ENCODE results near the gene PLD3. TPM values are rescaled to one million over a fixed set of nuclear protein-coding genes. Genes with fewer than 3 reads are reported as not detected.

Gene PLD3
- polyA plus RNA-seq, 4 donors: 48.1 to 314 (median 93.6) TPM

- H3K9me3 ChIP-seq (ENCODE audit: control insufficient read depth in 2 of 2, insufficient read depth in 1 of 2, low read depth in 1 of 2, low read length in 1 of 2): no peaks in the 10 kb centered on the region
- DNase-seq (peak; percentile 95 to 98), FAIRE-seq (no peak)
- peak overlapping the region; percentile 98 to 100 (median 98) for H3K27ac ChIP-seq (ENCODE audit: low read depth in 1 of 3, low read length in 2 of 3)
- no peaks in the 10 kb centered on the region for H3K27me3 ChIP-seq (ENCODE audit: control insufficient read depth in 3 of 3, insufficient read depth in 3 of 3, low read length in 3 of 3)
- WGBS, 3 donors: 1 to 2% (median 1%) methylated on average over 53 to 56 of the region's 56 CpGs
- H3K36me3 ChIP-seq (ENCODE audit: control insufficient read depth in 3 of 3, insufficient read depth in 2 of 3, low read depth in 1 of 3, low read length in 3 of 3): peaks cover 0 to 18% (median 4%) of the 10 kb centered on the region in 3 donors
- H3K4me3 ChIP-seq (ENCODE audit: low read depth in 1 of 3, low read length in 3 of 3): peak overlapping the region; percentile 64 to 68 (median 66)
- H3K4me1 ChIP-seq (ENCODE audit: control insufficient read depth in 3 of 3, insufficient read depth in 2 of 3, low read depth in 1 of 3, low read length in 2 of 3): peaks cover 0 to 29% (median 0%) of the 10 kb centered on the region in 3 donors
These were observed 72.6 kb downstream of the PLD3 start for GRCh38 chr19:40420766-40421765.

DNA sequence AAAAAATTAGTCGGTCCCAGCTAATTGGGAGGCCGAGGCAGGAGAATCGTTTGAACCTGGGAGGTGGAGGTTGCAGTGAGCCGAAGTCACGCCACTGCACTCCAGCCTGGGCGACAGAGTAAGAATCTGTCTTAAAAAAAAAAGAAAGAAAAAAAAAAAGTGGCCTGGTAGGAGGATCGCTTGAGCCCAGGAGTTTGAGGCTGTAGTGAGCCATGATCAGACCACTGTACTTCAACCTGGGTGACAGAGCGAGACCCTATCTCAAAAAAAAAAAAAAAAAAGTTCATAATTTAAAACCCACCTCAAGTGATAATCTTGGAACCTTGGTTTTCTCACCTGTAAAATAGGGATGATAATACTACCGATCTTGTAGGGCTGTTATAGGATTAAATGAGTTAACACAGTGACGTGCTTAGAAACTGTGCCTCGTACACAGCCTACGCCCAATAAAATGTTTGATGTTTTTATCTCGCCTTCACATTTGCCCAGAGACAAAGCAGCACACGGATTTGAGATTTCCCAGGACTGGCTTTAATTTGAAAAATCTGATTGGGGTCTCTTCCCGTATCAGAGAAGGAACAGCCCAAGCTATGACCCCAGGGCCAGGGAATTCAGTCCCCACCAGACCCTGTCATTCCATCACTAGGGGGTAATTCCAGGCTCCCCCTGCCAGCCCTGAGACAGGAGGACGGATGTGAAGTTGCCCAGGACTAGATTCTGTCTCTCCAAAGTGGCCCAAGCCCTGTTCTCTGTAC, 73.7 kb downstream of the PLD3 start:
- H3K9me3 ChIP-seq (ENCODE audit: control insufficient read depth in 2 of 2, insufficient read depth in 1 of 2, low read depth in 1 of 2, low read length in 1 of 2): no peaks in the 10 kb centered on the region
- H3K27ac ChIP-seq (ENCODE audit: low read depth in 1 of 3, low read length in 2 of 3): peak overlapping the region; percentile 98 to 100 (median 98)
- FAIRE-seq (no peak), DNase-seq (no peak)
- peaks cover 0 to 23% (median 0%) of the 10 kb centered on the region in 3 donors for H3K4me1 ChIP-seq (ENCODE audit: control insufficient read depth in 3 of 3, insufficient read depth in 2 of 3, low read depth in 1 of 3, low read length in 2 of 3)
- no peaks in the 10 kb centered on the region for H3K27me3 ChIP-seq (ENCODE audit: control insufficient read depth in 3 of 3, insufficient read depth in 3 of 3, low read length in 3 of 3)
- peaks cover 0 to 18% (median 4%) of the 10 kb centered on the region in 3 donors for H3K36me3 ChIP-seq (ENCODE audit: control insufficient read depth in 3 of 3, insufficient read depth in 2 of 3, low read depth in 1 of 3, low read length in 3 of 3)
- WGBS, 3 donors: 63 to 73% (median 64%) methylated on average over 16 of the region's 16 CpGs
- H3K4me3 ChIP-seq (ENCODE audit: low read depth in 1 of 3, low read length in 3 of 3): no peak overlapping the region

DNA sequence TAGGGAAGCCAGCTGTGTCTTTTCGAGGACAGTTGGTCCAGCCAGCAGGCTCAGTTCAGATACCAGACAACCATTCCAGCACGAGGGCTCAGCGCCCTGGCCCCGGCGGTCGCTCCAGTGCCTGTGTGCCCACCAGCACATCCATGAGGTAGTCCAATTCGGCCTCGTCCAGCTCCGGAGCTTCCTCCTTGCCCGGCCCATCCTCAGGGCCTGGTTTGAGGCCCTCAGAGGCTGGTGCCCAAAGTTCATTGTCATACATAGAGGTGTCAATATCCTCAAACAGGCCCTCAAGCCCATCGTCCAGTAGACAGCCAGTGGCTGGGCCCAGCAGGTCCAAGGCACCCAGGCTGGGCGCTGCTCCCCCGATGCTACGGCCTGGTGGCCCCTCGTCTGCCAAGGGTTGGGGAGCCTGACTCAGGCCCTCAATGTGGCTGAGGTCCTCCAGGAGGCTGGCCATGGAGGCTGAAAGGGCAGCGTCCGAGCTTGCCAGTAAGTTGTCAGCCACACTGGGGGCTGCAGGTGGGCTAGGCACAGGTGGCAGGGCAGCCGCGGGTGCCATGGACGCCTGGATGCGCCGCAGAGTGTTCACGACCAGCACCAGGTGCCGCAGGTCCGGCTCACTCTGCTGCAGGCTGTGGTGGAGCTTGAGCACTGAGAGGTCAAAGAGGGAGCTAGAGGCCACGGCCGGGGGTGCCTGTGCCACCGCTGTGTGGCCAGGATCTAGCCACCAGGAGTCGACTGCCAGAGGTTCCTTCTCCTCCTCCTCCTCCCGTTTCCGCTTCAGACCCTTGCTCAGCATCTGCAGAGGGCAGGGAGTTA, 74.5 kb downstream of the PLD3 start:
- no peak for DNase-seq
- H3K27ac ChIP-seq (ENCODE audit: low read depth in 1 of 3, low read length in 2 of 3): peak overlapping the region in 1 of 3 donors; percentile 36
- 89 to 91% (median 91%) methylated on average over 30 to 31 of the region's 31 CpGs for WGBS, 3 donors
- H3K9me3 ChIP-seq (ENCODE audit: control insufficient read depth in 2 of 2, insufficient read depth in 1 of 2, low read depth in 1 of 2, low read length in 1 of 2): no peaks in the 10 kb centered on the region
- no peak for FAIRE-seq
- no peak overlapping the region for H3K4me3 ChIP-seq (ENCODE audit: low read depth in 1 of 3, low read length in 3 of 3)
- H3K27me3 ChIP-seq (ENCODE audit: control insufficient read depth in 3 of 3, insufficient read depth in 3 of 3, low read length in 3 of 3): no peaks in the 10 kb centered on the region
- H3K36me3 ChIP-seq (ENCODE audit: control insufficient read depth in 3 of 3, insufficient read depth in 2 of 3, low read depth in 1 of 3, low read length in 3 of 3): peaks cover 0 to 18% (median 4%) of the 10 kb centered on the region in 3 donors
- H3K4me1 ChIP-seq (ENCODE audit: control insufficient read depth in 3 of 3, insufficient read depth in 2 of 3, low read depth in 1 of 3, low read length in 2 of 3): peaks cover 0 to 17% (median 0%) of the 10 kb centered on the region in 3 donors

DNA sequence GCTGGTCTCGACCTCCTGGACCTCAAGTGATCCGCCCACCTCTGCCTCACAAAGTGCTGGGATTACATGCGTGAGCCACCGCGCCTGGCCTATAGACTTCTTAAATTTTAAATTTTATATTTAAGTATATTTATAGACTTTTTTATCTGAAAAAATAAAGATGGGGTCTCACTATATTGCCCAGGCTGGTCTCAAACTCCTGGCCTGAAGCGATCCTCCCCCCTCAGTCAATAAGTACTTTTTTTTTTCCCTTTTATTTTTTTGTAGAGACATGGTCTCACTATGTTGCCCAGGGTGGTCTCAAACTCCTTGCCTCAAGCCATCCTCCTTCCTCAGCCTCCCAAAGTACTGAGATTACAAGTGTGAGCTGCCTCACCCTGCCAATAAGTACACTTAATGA, 75.4 kb downstream of the PLD3 start:
- H3K4me1 ChIP-seq (ENCODE audit: control insufficient read depth in 3 of 3, insufficient read depth in 2 of 3, low read depth in 1 of 3, low read length in 2 of 3): peaks cover 0 to 17% (median 0%) of the 10 kb centered on the region in 3 donors
- H3K36me3 ChIP-seq (ENCODE audit: control insufficient read depth in 3 of 3, insufficient read depth in 2 of 3, low read depth in 1 of 3, low read length in 3 of 3): peaks cover 0 to 18% (median 4%) of the 10 kb centered on the region in 3 donors
- DNase-seq (no peak), FAIRE-seq (no peak)
- no peak overlapping the region for H3K4me3 ChIP-seq (ENCODE audit: low read depth in 1 of 3, low read length in 3 of 3)
- H3K9me3 ChIP-seq (ENCODE audit: control insufficient read depth in 2 of 2, insufficient read depth in 1 of 2, low read depth in 1 of 2, low read length in 1 of 2): no peaks in the 10 kb centered on the region
- 95 to 98% (median 96%) methylated on average over 6 of the region's 6 CpGs for WGBS, 3 donors
- no peaks in the 10 kb centered on the region for H3K27me3 ChIP-seq (ENCODE audit: control insufficient read depth in 3 of 3, insufficient read depth in 3 of 3, low read length in 3 of 3)
- H3K27ac ChIP-seq (ENCODE audit: low read depth in 1 of 3, low read length in 2 of 3): no peak overlapping the region

- Histone ChIP-seq H3K36me3 (ENCODE audit: control insufficient read depth in 3 of 3, insufficient read depth in 2 of 3, low read depth in 1 of 3, low read length in 3 of 3) (peaks cover 0 to 18% (median 4%) of the 10 kb centered on the region in 3 donors), H3K27ac (ENCODE audit: low read depth in 1 of 3, low read length in 2 of 3) (peak overlapping the region; percentile 79 to 99 (median 97)), H3K4me1 (ENCODE audit: control insufficient read depth in 3 of 3, insufficient read depth in 2 of 3, low read depth in 1 of 3, low read length in 2 of 3) (peaks cover 0 to 17% (median 0%) of the 10 kb centered on the region in 3 donors), H3K27me3 (ENCODE audit: control insufficient read depth in 3 of 3, insufficient read depth in 3 of 3, low read length in 3 of 3) (no peaks in the 10 kb centered on the region), H3K9me3 (ENCODE audit: control insufficient read depth in 2 of 2, insufficient read depth in 1 of 2, low read depth in 1 of 2, low read length in 1 of 2) (no peaks in the 10 kb centered on the region), H3K4me3 (ENCODE audit: low read depth in 1 of 3, low read length in 3 of 3) (peak overlapping the region; percentile 57 to 84 (median 74))
- FAIRE-seq (no peak), DNase-seq (peak; percentile 33 to 54)
- 1 to 2% (median 1%) methylated on average over 20 to 28 of the region's 28 CpGs for WGBS, 3 donors
These were observed 76.3 kb downstream of the PLD3 start for GRCh38 chr19:40424637-40425449.

GRCh38 chr19:40425450-40426287, 77.2 kb downstream of the PLD3 start, which contains the start of gene SERTAD1:
Gene SERTAD1, minus strand, starts transcription at chr19:40425992. Its CDS starts 2,446 bp downstream, at chr19:40423546.
- Histone ChIP-seq H3K9me3 (ENCODE audit: control insufficient read depth in 2 of 2, insufficient read depth in 1 of 2, low read depth in 1 of 2, low read length in 1 of 2) (no peaks in the 10 kb centered on the region), H3K36me3 (ENCODE audit: control insufficient read depth in 3 of 3, insufficient read depth in 2 of 3, low read depth in 1 of 3, low read length in 3 of 3) (peaks cover 0 to 18% (median 4%) of the 10 kb centered on the region in 3 donors), H3K27me3 (ENCODE audit: control insufficient read depth in 3 of 3, insufficient read depth in 3 of 3, low read length in 3 of 3) (no peaks in the 10 kb centered on the region), H3K4me3 (ENCODE audit: low read depth in 1 of 3, low read length in 3 of 3) (peak within 1 kb of the TSS; percentile 57 to 84 (median 74)), H3K4me1 (ENCODE audit: control insufficient read depth in 3 of 3, insufficient read depth in 2 of 3, low read depth in 1 of 3, low read length in 2 of 3) (peaks cover 0 to 14% (median 0%) of the 10 kb centered on the region in 3 donors), H3K27ac (ENCODE audit: low read depth in 1 of 3, low read length in 2 of 3) (peak within 1 kb of the TSS; percentile 79 to 99 (median 97))
- WGBS, 3 donors: 0% methylated on average over 61 to 75 of the region's 75 CpGs
- no peak for FAIRE-seq
- DNase-seq: peak; percentile 100
